H1 (cell line): ENCODE data around the gene IRF4.

Experiments used
- GABPA ChIP-seq: IDR thresholded peaks from 2 replicates; pipeline ENCODE4 v1.6.1; 2011; ENCODE audit warnings: mild to moderate bottlenecking, low read length, moderate library complexity, borderline replicate concordance; ENCODE audit not compliant: insufficient read depth
- HDAC2 ChIP-seq, 2 experiments: fragments of 300-600 bp in 1 of 2; sonication (generic) in 1 of 2; IDR thresholded peaks; 2 replicates each; pipeline ENCODE4 v1.6.1; 2011 to 2012; ENCODE audit warnings: low read depth in 2 of 2, low read length in 2 of 2, mild to moderate bottlenecking in 2 of 2, moderate library complexity in 2 of 2, borderline replicate concordance in 1 of 2, inconsistent platforms in 1 of 2
- NRF1 ChIP-seq: IDR thresholded peaks from 2 replicates; pipeline ENCODE4 v1.6.1; 2011; ENCODE audit warnings: mild to moderate bottlenecking, low read depth, low read length, improper control_type of control experiment
- TF ChIP-seq, protein P1 (sequence below), 3 experiments: IDR thresholded peaks; 1 replicate in 2 of 3; 2 replicates in 1 of 3; pipeline versions ENCODE4 v1.5.1 to v1.6.1; 2011; ENCODE audit warnings: low read length in 3 of 3, mild to moderate bottlenecking in 3 of 3, inconsistent platforms in 2 of 3, low read depth in 1 of 3, moderate library complexity in 1 of 3; ENCODE audit not compliant: insufficient read depth in 1 of 3; ENCODE audit errors: control extremely low read depth in 1 of 3

DNA sequence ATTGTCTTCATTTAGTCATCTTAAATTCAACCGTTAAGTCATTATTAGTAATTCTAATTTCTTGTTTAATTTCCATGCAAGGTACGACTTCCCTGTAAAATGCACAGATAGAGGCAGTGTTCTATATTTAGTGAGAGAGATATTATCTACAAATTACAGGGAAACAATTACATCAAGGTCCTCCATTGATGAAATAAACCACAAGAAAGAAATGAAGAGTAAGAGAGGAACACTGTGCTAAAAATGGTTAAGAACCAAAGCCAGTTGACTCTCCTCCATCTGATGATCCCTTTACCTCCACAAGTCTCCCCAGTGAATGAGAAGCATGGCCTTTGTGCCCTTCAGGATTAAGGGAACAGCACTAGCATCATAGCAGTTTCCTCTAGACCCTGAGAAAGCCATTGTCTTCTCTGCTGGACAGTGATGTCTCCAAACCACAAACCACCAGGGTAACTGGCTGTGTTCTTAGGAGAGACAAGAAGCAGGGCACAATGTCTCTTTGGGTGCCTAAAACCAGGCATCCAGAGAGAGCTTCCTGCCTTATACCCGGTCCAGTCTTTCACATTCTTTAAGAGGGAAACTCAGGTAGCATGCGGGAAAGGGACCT lies 38.1 kb downstream of the IRF4 start:
- TF ChIP-seq, protein P1, sequence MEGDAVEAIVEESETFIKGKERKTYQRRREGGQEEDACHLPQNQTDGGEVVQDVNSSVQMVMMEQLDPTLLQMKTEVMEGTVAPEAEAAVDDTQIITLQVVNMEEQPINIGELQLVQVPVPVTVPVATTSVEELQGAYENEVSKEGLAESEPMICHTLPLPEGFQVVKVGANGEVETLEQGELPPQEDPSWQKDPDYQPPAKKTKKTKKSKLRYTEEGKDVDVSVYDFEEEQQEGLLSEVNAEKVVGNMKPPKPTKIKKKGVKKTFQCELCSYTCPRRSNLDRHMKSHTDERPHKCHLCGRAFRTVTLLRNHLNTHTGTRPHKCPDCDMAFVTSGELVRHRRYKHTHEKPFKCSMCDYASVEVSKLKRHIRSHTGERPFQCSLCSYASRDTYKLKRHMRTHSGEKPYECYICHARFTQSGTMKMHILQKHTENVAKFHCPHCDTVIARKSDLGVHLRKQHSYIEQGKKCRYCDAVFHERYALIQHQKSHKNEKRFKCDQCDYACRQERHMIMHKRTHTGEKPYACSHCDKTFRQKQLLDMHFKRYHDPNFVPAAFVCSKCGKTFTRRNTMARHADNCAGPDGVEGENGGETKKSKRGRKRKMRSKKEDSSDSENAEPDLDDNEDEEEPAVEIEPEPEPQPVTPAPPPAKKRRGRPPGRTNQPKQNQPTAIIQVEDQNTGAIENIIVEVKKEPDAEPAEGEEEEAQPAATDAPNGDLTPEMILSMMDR (IDR thresholded peaks at IDR 0.05; ENCODE audit: control extremely low read depth in 1 of 3, insufficient read depth in 1 of 3, low read depth in 1 of 3, low read length in 3 of 3): no peak
- no peak for TF ChIP-seq HDAC2 (IDR thresholded peaks at IDR 0.05; ENCODE audit: borderline replicate concordance in 1 of 2, low read depth in 2 of 2, low read length in 2 of 2)
- no peak for TF ChIP-seq NRF1
- no peak for TF ChIP-seq GABPA
